ENCODE results near the gene TTC7B.

The TTC7B gene

GRCh38 chr14:90839889-90840266 is 23.6 kb upstream of the TTC7B start:
- TF ChIP-seq GATA2 (IDR thresholded peaks at IDR 0.05; ENCODE audit: low read depth, low read length) (no peak), GATA3 (IDR thresholded peaks at IDR 0.05; ENCODE audit: low read depth, low read length) (no peak)

- TF ChIP-seq GATA3 (IDR thresholded peaks at IDR 0.05; ENCODE audit: low read depth, low read length) = no peak
- no peak for TF ChIP-seq GATA2 (IDR thresholded peaks at IDR 0.05; ENCODE audit: low read depth, low read length)
Measured at GRCh38 chr14:90839024-90839888, 23.0 kb upstream of the TTC7B start.

DNA sequence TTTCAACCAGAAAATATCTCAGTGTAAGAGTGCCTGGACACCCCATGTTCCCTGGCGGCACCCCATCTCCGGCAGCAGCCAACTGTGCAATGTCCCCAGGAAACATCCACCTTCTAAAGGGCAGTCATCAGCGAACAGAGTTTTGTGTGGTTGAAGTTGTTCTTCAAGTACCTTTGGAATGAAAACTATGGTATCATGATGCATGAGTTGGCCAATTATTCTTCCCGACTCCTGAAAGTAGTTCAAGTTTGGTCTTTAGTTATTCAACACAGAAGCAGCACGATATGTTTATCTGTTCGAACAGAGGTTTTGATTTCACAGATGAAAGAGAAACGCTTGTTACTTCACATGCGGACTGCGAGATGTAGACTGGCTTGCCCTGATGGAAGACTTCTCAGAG is 21.1 kb upstream of the TTC7B start:
- TF ChIP-seq GATA2 (IDR thresholded peaks at IDR 0.05; ENCODE audit: low read depth, low read length) (no peak), GATA3 (IDR thresholded peaks at IDR 0.05; ENCODE audit: low read depth, low read length) (no peak)

- TF ChIP-seq GATA2 (IDR thresholded peaks at IDR 0.05; ENCODE audit: low read depth, low read length) (no peak), GATA3 (IDR thresholded peaks at IDR 0.05; ENCODE audit: low read depth, low read length) (no peak)
Measured at GRCh38 chr14:90836692-90837063, 20.4 kb upstream of the TTC7B start.

DNA sequence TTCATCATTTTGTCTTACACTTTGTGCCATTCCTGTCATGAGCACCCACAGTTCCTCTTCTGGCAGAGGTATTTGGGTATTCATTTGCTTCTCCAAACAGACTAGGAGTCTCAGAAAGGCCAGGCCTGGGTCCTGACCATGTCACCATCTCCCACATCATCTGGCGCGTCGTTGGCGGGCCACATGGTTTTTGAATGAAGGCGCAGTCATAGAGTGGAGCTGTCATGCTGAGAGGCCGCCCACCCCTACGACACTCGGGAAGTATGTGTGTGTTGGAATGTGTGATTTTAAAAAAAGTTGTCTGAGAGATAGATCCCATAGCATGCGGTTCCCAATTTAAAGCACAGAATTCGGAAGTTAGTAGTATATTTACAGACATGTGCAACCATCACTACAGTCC is 15.6 kb upstream of the TTC7B start:
- TF ChIP-seq GATA2 (IDR thresholded peaks at IDR 0.05; ENCODE audit: low read depth, low read length) (no peak), GATA3 (IDR thresholded peaks at IDR 0.05; ENCODE audit: low read depth, low read length) (no peak)

DNA sequence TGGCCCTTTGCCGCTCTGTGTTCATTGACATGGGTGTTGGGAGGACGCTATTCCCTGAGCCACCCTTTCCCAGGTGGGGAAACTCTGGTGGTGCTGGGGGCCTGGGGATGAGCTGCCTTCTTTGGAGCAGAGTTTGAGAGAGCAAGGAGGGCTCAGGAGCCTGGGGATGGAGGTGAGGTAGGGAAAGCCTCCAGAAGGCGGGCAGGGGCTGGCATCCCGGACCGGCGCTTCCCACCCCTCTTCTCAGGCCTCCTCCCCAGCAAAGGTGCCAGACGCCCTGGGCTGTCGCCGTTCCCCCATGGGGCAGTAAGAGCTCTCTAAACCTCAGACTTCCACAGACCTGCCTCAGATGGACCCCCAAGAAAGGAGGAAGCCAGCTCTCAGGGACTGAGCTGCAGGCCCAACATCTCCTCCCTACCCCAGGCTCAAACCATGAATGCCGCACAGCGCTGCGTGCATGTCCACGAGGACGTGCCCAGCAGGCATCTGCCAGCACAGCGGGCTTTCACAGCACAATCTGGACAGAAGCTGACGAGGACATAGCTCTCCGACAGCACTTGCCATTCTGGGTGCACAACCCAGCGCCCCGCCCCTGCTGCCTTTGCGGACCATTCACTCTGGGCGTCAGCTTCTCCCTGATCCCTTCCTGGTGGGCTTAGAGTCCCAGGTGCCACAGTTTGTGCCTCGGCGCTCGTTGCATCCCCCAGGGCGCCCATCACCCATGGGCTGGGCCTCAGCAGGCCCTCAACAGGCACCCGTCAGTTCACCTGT is 14.9 kb upstream of the TTC7B start:
- no peak for TF ChIP-seq GATA3 (IDR thresholded peaks at IDR 0.05; ENCODE audit: low read depth, low read length)
- no peak for TF ChIP-seq GATA2 (IDR thresholded peaks at IDR 0.05; ENCODE audit: low read depth, low read length)

GRCh38 chr14:90829677-90830076 is 13.4 kb upstream of the TTC7B start:
- no peak for TF ChIP-seq GATA2 (IDR thresholded peaks at IDR 0.05; ENCODE audit: low read depth, low read length)
- no peak for TF ChIP-seq GATA3 (IDR thresholded peaks at IDR 0.05; ENCODE audit: low read depth, low read length)

DNA sequence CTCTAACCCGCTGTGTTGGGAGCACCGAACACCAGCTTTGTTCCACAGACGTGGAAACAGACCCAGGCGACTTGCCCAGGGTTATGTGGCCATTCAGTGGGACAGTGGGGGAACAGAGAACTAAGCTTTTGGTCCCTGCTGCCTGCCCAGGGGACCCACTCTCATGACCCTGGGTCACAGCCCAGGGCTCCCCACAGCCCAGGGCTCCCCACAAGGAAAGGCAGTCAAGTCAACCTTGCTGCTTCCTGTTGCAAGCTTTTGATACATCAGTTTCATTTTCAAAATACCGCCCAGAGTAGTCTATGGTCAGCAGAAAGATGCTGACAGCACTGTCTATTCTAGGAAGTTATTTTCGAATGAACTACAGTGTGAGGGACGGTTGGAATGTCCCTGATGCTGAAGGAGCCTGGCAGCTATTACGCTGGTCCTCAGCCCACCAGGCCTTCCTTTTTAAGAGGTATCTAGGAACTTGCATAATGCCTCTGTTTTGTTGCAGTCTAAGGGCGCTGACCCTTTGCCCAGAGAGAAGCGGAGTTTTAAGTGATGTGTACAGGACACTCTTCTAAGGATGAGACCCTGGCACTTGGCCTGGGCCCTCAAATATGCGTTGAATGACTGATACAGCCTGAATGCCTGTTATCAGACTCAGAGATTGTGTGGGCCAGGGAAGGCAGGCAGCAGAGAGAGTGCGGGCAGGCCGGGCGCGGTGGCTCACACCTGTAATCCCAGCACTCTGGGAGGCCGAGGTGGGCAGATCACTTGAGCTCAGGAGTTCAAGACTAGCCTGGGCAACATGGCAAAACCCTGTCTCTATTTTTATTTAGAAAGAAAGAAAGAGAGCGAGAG is 12.6 kb upstream of the TTC7B start:
- TF ChIP-seq GATA2 (IDR thresholded peaks at IDR 0.05; ENCODE audit: low read depth, low read length) (no peak), GATA3 (IDR thresholded peaks at IDR 0.05; ENCODE audit: low read depth, low read length) (no peak)

GRCh38 chr14:90827919-90828610 is 11.8 kb upstream of the TTC7B start:
- TF ChIP-seq GATA2 (IDR thresholded peaks at IDR 0.05; ENCODE audit: low read depth, low read length) (no peak), GATA3 (IDR thresholded peaks at IDR 0.05; ENCODE audit: low read depth, low read length) (no peak)

GRCh38 chr14:90820958-90821357 is 4.7 kb upstream of the TTC7B start:
- TF ChIP-seq GATA3 (IDR thresholded peaks at IDR 0.05; ENCODE audit: low read depth, low read length) = no peak
- no peak for TF ChIP-seq GATA2 (IDR thresholded peaks at IDR 0.05; ENCODE audit: low read depth, low read length)

- no peak for TF ChIP-seq GATA3 (IDR thresholded peaks at IDR 0.05; ENCODE audit: low read depth, low read length)
- no peak for TF ChIP-seq GATA2 (IDR thresholded peaks at IDR 0.05; ENCODE audit: low read depth, low read length)
Measured at GRCh38 chr14:90819734-90820393, 3.6 kb upstream of the TTC7B start.

GRCh38 chr14:90818715-90819114 is 2.5 kb upstream of the TTC7B start:
- TF ChIP-seq GATA2 (IDR thresholded peaks at IDR 0.05; ENCODE audit: low read depth, low read length) (no peak), GATA3 (IDR thresholded peaks at IDR 0.05; ENCODE audit: low read depth, low read length) (no peak)
